K562 (cell line): ENCODE data around the gene RXRB. TPM values are rescaled to one million over a fixed set of nuclear protein-coding genes. Genes with fewer than 3 reads are reported as not detected.

Source experiments
- C11orf30 ChIP-seq: fragments of 450-650 bp; IDR thresholded peaks from 2 replicates; pipeline ENCODE4 v1.6.1; 2016; ENCODE audit warnings: low read depth, mild to moderate bottlenecking
- CBX8 ChIP-seq: fragments of 200-600 bp; sonication (generic); IDR thresholded peaks from 2 replicates; pipeline ENCODE4 v1.6.1; 2012; ENCODE audit warnings: borderline replicate concordance, mixed run types, low read depth, mild to moderate bottlenecking, moderate library complexity, mixed read lengths, low read length, control low read depth, inconsistent platforms; ENCODE audit not compliant: poor library complexity, severe bottlenecking; ENCODE audit errors: extremely low read depth
- CC2D1A ChIP-seq: fragments of 450-650 bp; IDR thresholded peaks from 2 replicates; pipeline ENCODE4 v1.6.1; 2017; ENCODE audit warnings: mild to moderate bottlenecking
- CREB3 ChIP-seq: fragments of 450-650 bp; conservative IDR thresholded peaks from 2 replicates; pipeline ENCODE4 v1.6.1; 2016; ENCODE audit warnings: missing genetic modification characterization, low read depth, mild to moderate bottlenecking, missing compliant biosample characterization, moderate library complexity
- ELF2 ChIP-seq: fragments of 250-450 bp; sonication (Bioruptor Pico); IDR thresholded peaks from 2 replicates; pipeline ENCODE4 v1.5.0; 2021; ENCODE audit warnings: mild to moderate bottlenecking
- FOXP1 ChIP-seq: sonication (generic); formaldehyde crosslinking; IDR thresholded peaks from 2 replicates; pipeline ENCODE4 v1.8.0; 2022; ENCODE audit warnings: mild to moderate bottlenecking, missing genetic modification reagents
- ID3 ChIP-seq, 2 experiments: fragments of 250-450 bp in 1 of 2; fragments of 450-650 bp in 1 of 2; sonication (Bioruptor Pico) in 1 of 2; IDR thresholded peaks; 2 replicates each; pipeline versions ENCODE4 v1.6.1 to v1.8.0; 2016 to 2021; ENCODE audit warnings: mild to moderate bottlenecking in 2 of 2, moderate library complexity in 2 of 2, missing compliant biosample characterization in 1 of 2, missing genetic modification characterization in 1 of 2
- KLF10 ChIP-seq: fragments of 250-450 bp; sonication (Bioruptor Pico); IDR thresholded peaks from 2 replicates; pipeline ENCODE4 v1.6.1; 2021; ENCODE audit warnings: matching md5 sums
- MCM3 ChIP-seq: fragments of 450-650 bp; IDR thresholded peaks from 2 replicates; pipeline ENCODE4 v1.6.1; 2016
- NR2C1 ChIP-seq, 2 experiments: fragments of 450-650 bp; IDR thresholded peaks; 2 replicates each; pipeline ENCODE4 v1.6.1; 2017; ENCODE audit warnings: mild to moderate bottlenecking in 2 of 2, antibody characterized with exemption in 1 of 2, inconsistent platforms in 1 of 2, missing compliant biosample characterization in 1 of 2, missing genetic modification characterization in 1 of 2
- PHF20 ChIP-seq: fragments of 450-650 bp; IDR thresholded peaks from 2 replicates; pipeline ENCODE4 v1.6.1; 2018; ENCODE audit not compliant: partially characterized antibody
- ZFP91 ChIP-seq: sonication (generic); formaldehyde crosslinking; IDR thresholded peaks from 2 replicates; pipeline ENCODE4 v1.8.0; 2022; ENCODE audit warnings: mild to moderate bottlenecking, missing genetic modification reagents
- ZNF197 ChIP-seq: fragments of 200-800 bp; sonication (Bioruptor generic); IDR thresholded peaks from 2 replicates; pipeline ENCODE4 v1.6.1; 2016; ENCODE audit warnings: low read depth, missing genetic modification characterization, missing compliant biosample characterization
- polyA plus RNA-seq, 8 experiments: library from polyadenylated mRNA; depleted of rRNA in 4 of 8; stranded (reverse) in 5 of 8; unstranded in 3 of 8; fragments of >200 nt; fragmentation: Nextera tagmentation in 2 of 8; fragmentation: Illumina TruSeq in 1 of 8; extraction: Ambion mirVana in 2 of 8; extraction: Trizol in 1 of 8; gene quantifications; 2 replicates each; pipeline versions ENCODE4 v1.2.1 to v1.2.3, GENCODE V29; 2011 to 2014; ENCODE audit warnings: inconsistent platforms in 1 of 8, missing spikeins in 1 of 8
- total RNA-seq, 7 experiments: library from RNA; depleted of rRNA in 6 of 7; stranded (reverse); fragments of >200 nt in 6 of 7; fragmentation: Illumina TruSeq in 2 of 7; extraction: Trizol in 2 of 7; gene quantifications; 2 replicates each; pipeline versions ENCODE4 v1.2.1 to v1.2.3, GENCODE V29; 2011 to 2021; ENCODE audit warnings: low replicate concordance in 1 of 7
- TF ChIP-seq, protein P1 (sequence below): sonication (generic); formaldehyde crosslinking; IDR thresholded peaks from 2 replicates; pipeline ENCODE4 v1.8.1; 2023; ENCODE audit warnings: mild to moderate bottlenecking, missing genetic modification reagents
- TF ChIP-seq, protein P2 (sequence below): fragments of 450-650 bp; IDR thresholded peaks from 2 replicates; pipeline ENCODE4 v1.6.1; 2016
- TF ChIP-seq, protein P3 (sequence below): fragments of 250-450 bp; sonication (Bioruptor Pico); IDR thresholded peaks from 2 replicates; pipeline ENCODE4 v1.8.0; 2022; ENCODE audit warnings: moderate library complexity, mild to moderate bottlenecking, inconsistent platforms
- TF ChIP-seq, protein P4 (sequence below): fragments of 250-450 bp; sonication (Bioruptor Pico); IDR thresholded peaks from 2 replicates; pipeline ENCODE4 v1.8.0; 2021; ENCODE audit warnings: mild to moderate bottlenecking, moderate library complexity

RXRB gene
- total and polyA plus RNA-seq, 9 of the 15 experiments (the other 6 are each of a cell fraction or from before 2014, with no cell fraction given): 0.76 to 35.5 (median 18.4) TPM

DNA sequence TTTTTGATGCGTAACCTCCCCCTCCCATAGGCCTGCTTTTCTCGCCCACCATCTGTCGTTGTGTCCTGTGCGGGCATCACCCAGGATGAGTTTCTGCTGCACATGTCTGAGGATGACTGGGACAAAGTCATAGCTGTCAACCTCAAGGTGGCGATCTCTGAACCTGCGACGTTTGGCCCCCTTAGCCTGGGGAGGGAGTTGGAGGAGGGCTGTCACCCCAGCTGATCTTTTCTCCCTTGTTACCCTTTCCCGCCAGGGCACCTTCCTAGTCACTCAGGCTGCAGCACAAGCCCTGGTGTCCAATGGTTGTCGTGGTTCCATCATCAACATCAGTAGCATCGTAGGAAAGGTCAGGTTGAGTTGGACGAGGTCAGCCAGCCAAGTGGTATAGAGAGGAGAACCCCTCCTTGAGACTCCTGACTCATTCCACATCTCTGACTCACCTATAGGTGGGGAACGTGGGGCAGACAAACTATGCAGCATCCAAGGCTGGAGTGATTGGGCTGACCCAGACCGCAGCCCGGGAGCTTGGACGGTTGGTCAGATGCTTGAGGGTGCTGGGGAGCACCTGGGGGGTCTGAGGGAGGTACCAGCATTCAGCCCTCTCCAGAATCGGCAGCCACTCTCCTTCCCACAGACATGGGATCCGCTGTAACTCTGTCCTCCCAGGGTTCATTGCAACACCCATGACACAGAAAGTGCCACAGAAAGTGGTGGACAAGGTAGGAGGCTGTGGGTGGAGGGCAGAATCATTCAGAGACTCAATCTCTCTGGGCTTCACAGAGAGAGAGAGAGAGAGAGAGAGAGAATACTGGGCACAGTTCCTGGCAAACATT is 4.9 kb upstream of the RXRB start (continued):
- no peak for TF ChIP-seq CC2D1A
- no peak for TF ChIP-seq ZFP91 (CRISPR knock-in tag)
- TF ChIP-seq PHF20: no peak
- TF ChIP-seq, protein P1, sequence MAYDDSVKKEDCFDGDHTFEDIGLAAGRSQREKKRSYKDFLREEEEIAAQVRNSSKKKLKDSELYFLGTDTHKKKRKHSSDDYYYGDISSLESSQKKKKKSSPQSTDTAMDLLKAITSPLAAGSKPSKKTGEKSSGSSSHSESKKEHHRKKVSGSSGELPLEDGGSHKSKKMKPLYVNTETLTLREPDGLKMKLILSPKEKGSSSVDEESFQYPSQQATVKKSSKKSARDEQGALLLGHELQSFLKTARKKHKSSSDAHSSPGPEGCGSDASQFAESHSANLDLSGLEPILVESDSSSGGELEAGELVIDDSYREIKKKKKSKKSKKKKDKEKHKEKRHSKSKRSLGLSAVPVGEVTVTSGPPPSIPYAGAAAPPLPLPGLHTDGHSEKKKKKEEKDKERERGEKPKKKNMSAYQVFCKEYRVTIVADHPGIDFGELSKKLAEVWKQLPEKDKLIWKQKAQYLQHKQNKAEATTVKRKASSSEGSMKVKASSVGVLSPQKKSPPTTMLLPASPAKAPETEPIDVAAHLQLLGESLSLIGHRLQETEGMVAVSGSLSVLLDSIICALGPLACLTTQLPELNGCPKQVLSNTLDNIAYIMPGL: no peak
- TF ChIP-seq ID3 (CRISPR knock-in tag; IDR thresholded peaks at IDR 0.05): no peak
- TF ChIP-seq ID3 (tag; IDR thresholded peaks at IDR 0.05): peak; percentile 19; the same call in 1 of the 2 replicates
- TF ChIP-seq, protein P2, sequence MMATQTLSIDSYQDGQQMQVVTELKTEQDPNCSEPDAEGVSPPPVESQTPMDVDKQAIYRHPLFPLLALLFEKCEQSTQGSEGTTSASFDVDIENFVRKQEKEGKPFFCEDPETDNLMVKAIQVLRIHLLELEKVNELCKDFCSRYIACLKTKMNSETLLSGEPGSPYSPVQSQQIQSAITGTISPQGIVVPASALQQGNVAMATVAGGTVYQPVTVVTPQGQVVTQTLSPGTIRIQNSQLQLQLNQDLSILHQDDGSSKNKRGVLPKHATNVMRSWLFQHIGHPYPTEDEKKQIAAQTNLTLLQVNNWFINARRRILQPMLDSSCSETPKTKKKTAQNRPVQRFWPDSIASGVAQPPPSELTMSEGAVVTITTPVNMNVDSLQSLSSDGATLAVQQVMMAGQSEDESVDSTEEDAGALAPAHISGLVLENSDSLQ: peak; percentile 58
- TF ChIP-seq MCM3: no peak
- TF ChIP-seq ZNF197: no peak
- TF ChIP-seq CBX8: no peak
- 0 out of 2 replicates have a peak, but pooled peaks have one; percentile 20 for TF ChIP-seq C11orf30
- TF ChIP-seq, protein P3, sequence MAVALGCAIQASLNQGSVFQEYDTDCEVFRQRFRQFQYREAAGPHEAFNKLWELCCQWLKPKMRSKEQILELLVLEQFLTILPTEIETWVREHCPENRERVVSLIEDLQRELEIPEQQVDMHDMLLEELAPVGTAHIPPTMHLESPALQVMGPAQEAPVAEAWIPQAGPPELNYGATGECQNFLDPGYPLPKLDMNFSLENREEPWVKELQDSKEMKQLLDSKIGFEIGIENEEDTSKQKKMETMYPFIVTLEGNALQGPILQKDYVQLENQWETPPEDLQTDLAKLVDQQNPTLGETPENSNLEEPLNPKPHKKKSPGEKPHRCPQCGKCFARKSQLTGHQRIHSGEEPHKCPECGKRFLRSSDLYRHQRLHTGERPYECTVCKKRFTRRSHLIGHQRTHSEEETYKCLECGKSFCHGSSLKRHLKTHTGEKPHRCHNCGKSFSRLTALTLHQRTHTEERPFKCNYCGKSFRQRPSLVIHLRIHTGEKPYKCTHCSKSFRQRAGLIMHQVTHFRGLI (CRISPR knock-in tag): no peak
- no peak for TF ChIP-seq ELF2
- TF ChIP-seq NR2C1 (IDR thresholded peaks at IDR 0.05): no peak
- TF ChIP-seq NR2C1 (tag; IDR thresholded peaks at IDR 0.05): no peak
- no peak for TF ChIP-seq CREB3 (tag)
- TF ChIP-seq FOXP1 (CRISPR knock-in tag): no peak
- TF ChIP-seq, protein P4, sequence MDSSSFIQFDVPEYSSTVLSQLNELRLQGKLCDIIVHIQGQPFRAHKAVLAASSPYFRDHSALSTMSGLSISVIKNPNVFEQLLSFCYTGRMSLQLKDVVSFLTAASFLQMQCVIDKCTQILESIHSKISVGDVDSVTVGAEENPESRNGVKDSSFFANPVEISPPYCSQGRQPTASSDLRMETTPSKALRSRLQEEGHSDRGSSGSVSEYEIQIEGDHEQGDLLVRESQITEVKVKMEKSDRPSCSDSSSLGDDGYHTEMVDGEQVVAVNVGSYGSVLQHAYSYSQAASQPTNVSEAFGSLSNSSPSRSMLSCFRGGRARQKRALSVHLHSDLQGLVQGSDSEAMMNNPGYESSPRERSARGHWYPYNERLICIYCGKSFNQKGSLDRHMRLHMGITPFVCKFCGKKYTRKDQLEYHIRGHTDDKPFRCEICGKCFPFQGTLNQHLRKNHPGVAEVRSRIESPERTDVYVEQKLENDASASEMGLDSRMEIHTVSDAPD (CRISPR knock-in tag): no peak
- no peak for TF ChIP-seq KLF10 (CRISPR knock-in tag)
